CD14-positive monocyte (primary cell): ENCODE measurements around the gene ARHGEF1. TPM values are rescaled to one million over a fixed set of nuclear protein-coding genes. Genes with fewer than 3 reads are reported as not detected.

Experiments used
- DNase-seq, 3 donors: peaks; one replicate each; pipeline ENCODE4 v3.0.0-alpha.2; 2011 to 2022
- H2AFZ ChIP-seq: 2 replicates; pipeline ENCODE4 v1.6.0; 2012; ENCODE audit warnings: mild to moderate bottlenecking, low read depth, low read length, inconsistent platforms; ENCODE audit not compliant: insufficient read depth, poor library complexity, severe bottlenecking
- H3K27ac ChIP-seq, 2 donors: 1 replicate in 1 of 2; 2 replicates in 1 of 2; pipeline ENCODE4 v1.5.1; 2012 to 2013; ENCODE audit warnings: low read length in 2 of 2, control low read depth in 1 of 2, inconsistent platforms in 1 of 2, low read depth in 1 of 2, mild to moderate bottlenecking in 1 of 2
- H3K27me3 ChIP-seq, 2 donors: one replicate each; pipeline versions ENCODE4 v1.6.0 to v1.6.1; 2011 to 2013; ENCODE audit warnings: low read length in 2 of 2; ENCODE audit not compliant: control insufficient read depth in 2 of 2, insufficient read depth in 2 of 2
- H3K36me3 ChIP-seq, 2 donors: replicated peaks in 1 of 2; 1 replicate in 1 of 2; 2 replicates in 1 of 2; pipeline versions ENCODE4 v1.5.1 to v1.6.1; 2012 to 2013; ENCODE audit warnings: low read length in 2 of 2, control low read depth in 1 of 2, inconsistent platforms in 1 of 2, mild to moderate bottlenecking in 1 of 2; ENCODE audit not compliant: insufficient read depth in 2 of 2, control insufficient read depth in 1 of 2
- H3K4me1 ChIP-seq, 2 donors: 1 replicate in 1 of 2; 2 replicates in 1 of 2; pipeline versions ENCODE4 v1.5.1 to v1.6.1; 2012 to 2013; ENCODE audit warnings: low read length in 2 of 2, control low read depth in 1 of 2, inconsistent platforms in 1 of 2, mild to moderate bottlenecking in 1 of 2, moderate library complexity in 1 of 2; ENCODE audit not compliant: insufficient read depth in 2 of 2, control insufficient read depth in 1 of 2
- H3K4me2 ChIP-seq: replicated peaks from 2 replicates; pipeline ENCODE3; 2012; ENCODE audit warnings: low read length, moderate library complexity, mild to moderate bottlenecking; ENCODE audit not compliant: poor library complexity, severe bottlenecking; ENCODE audit errors: extremely low read depth
- H3K4me3 ChIP-seq, 3 experiments: fragments of 200-600 bp in 1 of 3; sonication (generic) in 1 of 3; replicated peaks in 1 of 3; 1 replicate in 2 of 3; 2 replicates in 1 of 3; pipeline ENCODE4 v1.5.1; 2011 to 2013; ENCODE audit warnings: low read length in 3 of 3, mild to moderate bottlenecking in 3 of 3, control low read depth in 2 of 3, low read depth in 2 of 3, inconsistent platforms in 1 of 3, moderate library complexity in 1 of 3
- H3K79me2 ChIP-seq: 2 replicates; pipeline ENCODE4 v1.6.0; 2012; ENCODE audit warnings: mild to moderate bottlenecking, control low read depth, inconsistent platforms, low read length, moderate library complexity; ENCODE audit not compliant: insufficient read depth
- H3K9ac ChIP-seq: 2 replicates; pipeline ENCODE4 v1.6.0; 2017; ENCODE audit warnings: low read length, mild to moderate bottlenecking; ENCODE audit not compliant: insufficient read depth, poor library complexity, severe bottlenecking
- H3K9me3 ChIP-seq, 2 donors: replicated peaks in 1 of 2; 1 replicate in 1 of 2; 2 replicates in 1 of 2; pipeline versions ENCODE4 v1.5.1 to v1.6.1; 2012 to 2013; ENCODE audit warnings: low read length in 2 of 2, control low read depth in 1 of 2; ENCODE audit not compliant: control insufficient read depth in 1 of 2, insufficient read depth in 1 of 2
- H4K20me1 ChIP-seq: 2 replicates; pipeline ENCODE4 v1.6.0; 2012; ENCODE audit warnings: mild to moderate bottlenecking, low read length, control low read depth, moderate library complexity; ENCODE audit not compliant: insufficient read depth
- H3K27ac Mint-ChIP-seq, 7 donors: one replicate each; pipeline ENCODE4 v1.8.0; 2020; ENCODE audit warnings: mild to moderate bottlenecking in 7 of 7, mixed read lengths in 7 of 7, moderate library complexity in 6 of 7, inconsistent platforms in 2 of 7
- H3K27me3 Mint-ChIP-seq, 3 donors: one replicate each; pipeline ENCODE4 v1.8.0; 2021 to 2022; ENCODE audit warnings: low read depth in 3 of 3, mild to moderate bottlenecking in 3 of 3, mixed read lengths in 3 of 3, moderate library complexity in 3 of 3, inconsistent platforms in 1 of 3
- H3K36me3 Mint-ChIP-seq, 2 donors: one replicate each; pipeline ENCODE4 v1.8.0; 2020; ENCODE audit warnings: mixed read lengths in 2 of 2, inconsistent platforms in 1 of 2, mild to moderate bottlenecking in 1 of 2
- H3K4me1 Mint-ChIP-seq: one replicate; pipeline ENCODE4 v1.8.0; 2020; ENCODE audit warnings: mild to moderate bottlenecking, mixed read lengths
- H3K4me3 Mint-ChIP-seq, 2 donors: one replicate each; pipeline ENCODE4 v1.8.0; 2020; ENCODE audit warnings: mild to moderate bottlenecking in 2 of 2, mixed read lengths in 2 of 2, moderate library complexity in 1 of 2
- H3K9me3 Mint-ChIP-seq, 7 donors: one replicate each; pipeline ENCODE4 v1.8.0; 2020 to 2022; ENCODE audit warnings: mixed read lengths in 7 of 7, mild to moderate bottlenecking in 6 of 7, moderate library complexity in 6 of 7, inconsistent platforms in 2 of 7
- CTCF ChIP-seq: fragments of 200-600 bp; IDR thresholded peaks from one replicate; pipeline ENCODE4 v1.8.0; 2022; ENCODE audit warnings: antibody characterized with exemption, mild to moderate bottlenecking
- WGBS: methylation state at CpG from one replicate; pipeline ENCODE4 v1.1.5; 2013; ENCODE audit warnings: missing lambda C conversion rate; ENCODE audit not compliant: insufficient coverage; 5-methylcytosine and 5-hydroxymethylcytosine counted together
- intact Hi-C, 2 donors: fragments of 100-400 bp; cut with micrococcal nuclease; formaldehyde crosslinking; loops; one replicate each; pipeline versions ENCODE4 v1.15.0 to v1.15.1; 2023
- polyA plus RNA-seq, 3 donors: library from polyadenylated mRNA; depleted of rRNA in 1 of 3; unstranded in 2 of 3; stranded (reverse) in 1 of 3; fragments of 300-500 nt in 2 of 3; fragments of >200 nt in 1 of 3; fragmentation: Illumina TruSeq in 2 of 3; gene quantifications; 1 replicate in 2 of 3; 2 replicates in 1 of 3; pipeline ENCODE4 v1.2.3, GENCODE V29; 2012 to 2021

ARHGEF1 gene
- polyA plus RNA-seq, 3 donors, result 82.8 to 622 (median 95.5) TPM

- TF ChIP-seq CTCF, result no peak
- intact Hi-C loops, result no loop called here
- Mint-ChIP-seq H3K4me1 (no peaks in the 10 kb centered on the region), H3K36me3 (peaks cover 70 to 90% of the 10 kb centered on the region in 2 donors), H3K4me3 (no peak overlapping the region), H3K27me3 (peaks cover 0 to 2% (median 2%) of the 10 kb centered on the region in 3 donors), H3K9me3 (peaks cover 0 to 2% (median 0%) of the 10 kb centered on the region in 7 donors), H3K27ac (peak overlapping the region in 1 of 7 donors; percentile 23)
- Histone ChIP-seq H4K20me1 (peaks cover 98% of the 10 kb centered on the region), H3K4me2 (no peak overlapping the region), H3K4me1 (no peaks in the 10 kb centered on the region), H3K9me3 (no peaks in the 10 kb centered on the region), H3K27me3 (no peaks in the 10 kb centered on the region), H3K9ac (no peak overlapping the region), H2AFZ (no peak overlapping the region), H3K4me3 (no peak overlapping the region), H3K27ac (no peak overlapping the region), H3K79me2 (peaks cover 27% of the 10 kb centered on the region), H3K36me3 (peaks cover 85 to 93% of the 10 kb centered on the region in 2 donors)
- 99% methylated on average over 15 of the region's 15 CpGs for WGBS
- DNase-seq, result no peak
These were observed 15.3 kb downstream of the ARHGEF1 start for GRCh38 chr19:41898235-41898634.

GRCh38 chr19:41901707-41902360 is 18.9 kb downstream of the ARHGEF1 start:
- Histone ChIP-seq H3K9me3 (no peaks in the 10 kb centered on the region), H4K20me1 (peaks cover 99% of the 10 kb centered on the region), H3K4me3 (no peak overlapping the region), H3K27ac (no peak overlapping the region), H3K9ac (no peak overlapping the region), H3K27me3 (no peaks in the 10 kb centered on the region), H3K4me2 (no peak overlapping the region), H3K79me2 (peaks cover 11% of the 10 kb centered on the region), H2AFZ (no peak overlapping the region), H3K36me3 (peaks cover 93 to 99% of the 10 kb centered on the region in 2 donors), H3K4me1 (no peaks in the 10 kb centered on the region)
- TF ChIP-seq CTCF, result no peak
- 97% methylated on average over 14 of the region's 21 CpGs for WGBS
- peaks cover 3% of the 10 kb centered on the region for H3K4me1 Mint-ChIP-seq
- H3K4me3 Mint-ChIP-seq, result no peak overlapping the region
- DNase-seq, result no peak
- H3K36me3 Mint-ChIP-seq, result peaks cover 81 to 96% of the 10 kb centered on the region in 2 donors
- H3K9me3 Mint-ChIP-seq, result peaks cover 0 to 2% (median 0%) of the 10 kb centered on the region in 7 donors
- peaks cover 0 to 2% (median 2%) of the 10 kb centered on the region in 3 donors for H3K27me3 Mint-ChIP-seq
- intact Hi-C loops, result no loop called here
- H3K27ac Mint-ChIP-seq, result peak overlapping the region in 1 of 7 donors; percentile 54
